Adrenal gland (tissue), 5 donors: ENCODE data around the gene ADAMTSL1.

Source experiments
- CTCF ChIP-seq, 6 experiments: fragments of 450-650 bp in 4 of 6; fragments of 200-600 bp in 2 of 6; sonication (generic) in 1 of 6; IDR thresholded peaks; 1 replicate in 5 of 6; 2 replicates in 1 of 6; pipeline versions ENCODE4 v1.5.1 to v1.8.0; 2016 to 2021; ENCODE audit warnings: antibody characterized with exemption in 6 of 6, mild to moderate bottlenecking in 2 of 6, moderate library complexity in 1 of 6
- POLR2A ChIP-seq, 2 donors: fragments of 450-650 bp; IDR thresholded peaks; one replicate each; pipeline ENCODE4 v1.6.1; 2017; ENCODE audit warnings: antibody characterized with exemption in 2 of 2, mild to moderate bottlenecking in 2 of 2, moderate library complexity in 1 of 2
- donor health status: DM: no; HTN: no; CAD: no.

DNA sequence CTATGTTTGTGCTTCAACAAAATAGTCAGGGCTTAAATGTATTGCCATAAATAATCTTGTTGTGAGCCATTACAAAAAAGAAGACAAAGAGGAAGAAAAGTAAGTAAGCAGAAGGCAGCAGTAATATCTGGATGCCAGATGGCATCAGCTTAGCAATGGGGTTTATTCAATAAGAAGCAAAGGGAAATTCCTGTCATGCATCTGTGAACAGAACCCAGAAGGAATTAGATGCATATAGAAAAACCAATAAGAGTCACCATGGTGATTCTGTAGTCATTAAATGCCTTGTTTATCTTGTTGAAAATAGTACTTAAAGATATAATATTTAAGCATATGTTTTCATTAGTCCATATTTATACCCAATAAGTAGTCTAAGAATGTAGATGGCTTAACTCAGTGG, 216.0 kb downstream of the ADAMTSL1 start:
- TF ChIP-seq POLR2A (IDR thresholded peaks at IDR 0.05) (no peak), CTCF (IDR thresholded peaks at IDR 0.05) (no peak)
